NCI-H69 (cell line): ENCODE data around the gene LRWD1.
"Not testable (repeated sequence)": the region's sequence is repeated elsewhere in the genome, so short reads cannot be mapped to it uniquely, and the experiment has no call there.

ENCODE experiments used
- DNase-seq: peaks from one replicate; lab custom pipeline; 2025; lab: John Stamatoyannopoulos, UW

LRWD1 gene

GRCh38 chr7:102444961-102445673 is 19.7 kb upstream of the LRWD1 start:
- no peak for DNase-seq

DNA sequence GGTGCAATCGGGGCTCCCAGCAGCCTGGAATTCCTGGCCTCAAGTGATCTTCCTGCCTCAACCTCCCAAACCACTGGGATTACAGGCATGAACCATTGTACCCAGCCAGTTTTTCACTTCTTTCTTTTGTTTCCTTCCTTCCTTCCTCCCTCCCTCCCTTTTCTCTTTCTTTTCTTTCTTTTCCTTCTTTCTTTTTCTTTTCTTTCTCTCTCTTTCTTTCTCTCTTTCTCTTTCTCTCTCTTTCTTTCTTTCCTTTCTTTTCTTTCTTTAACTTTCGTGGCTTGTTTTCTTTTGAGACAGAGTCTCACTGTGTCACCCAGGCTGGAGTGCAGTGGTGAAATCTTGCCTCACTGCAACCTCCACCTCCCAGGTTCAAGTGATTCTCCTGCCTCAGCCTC is 19.1 kb upstream of the LRWD1 start:
- DNase-seq: no peak

GRCh38 chr7:102446387-102447156 is 18.2 kb upstream of the LRWD1 start:
- DNase-seq: no peak

- no peak for DNase-seq
Observed at GRCh38 chr7:102447311-102447710, 17.5 kb upstream of the LRWD1 start.

- no peak for DNase-seq
Observed at GRCh38 chr7:102449136-102449535, 15.6 kb upstream of the LRWD1 start.

DNA sequence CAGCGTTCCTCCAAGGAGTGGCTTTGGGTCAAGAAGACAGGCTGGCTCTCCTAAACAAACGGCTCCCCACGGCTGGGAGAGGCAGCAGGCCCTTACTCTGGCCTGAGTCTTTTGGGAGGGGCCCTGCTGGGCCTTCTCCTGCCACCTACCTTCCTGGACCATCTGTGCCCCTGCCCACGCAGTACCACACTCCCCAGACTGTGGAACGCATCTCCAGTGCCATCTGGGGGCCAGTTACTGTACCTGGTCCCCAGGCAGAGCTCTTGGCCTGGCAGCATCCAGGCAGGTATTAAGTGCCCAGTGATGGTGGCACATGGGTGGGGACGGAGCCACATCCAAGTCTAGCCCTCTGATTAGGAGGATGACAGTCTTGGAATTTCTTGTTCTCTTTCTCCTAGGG is 14.5 kb upstream of the LRWD1 start:
- DNase-seq: peak; percentile 59

DNA sequence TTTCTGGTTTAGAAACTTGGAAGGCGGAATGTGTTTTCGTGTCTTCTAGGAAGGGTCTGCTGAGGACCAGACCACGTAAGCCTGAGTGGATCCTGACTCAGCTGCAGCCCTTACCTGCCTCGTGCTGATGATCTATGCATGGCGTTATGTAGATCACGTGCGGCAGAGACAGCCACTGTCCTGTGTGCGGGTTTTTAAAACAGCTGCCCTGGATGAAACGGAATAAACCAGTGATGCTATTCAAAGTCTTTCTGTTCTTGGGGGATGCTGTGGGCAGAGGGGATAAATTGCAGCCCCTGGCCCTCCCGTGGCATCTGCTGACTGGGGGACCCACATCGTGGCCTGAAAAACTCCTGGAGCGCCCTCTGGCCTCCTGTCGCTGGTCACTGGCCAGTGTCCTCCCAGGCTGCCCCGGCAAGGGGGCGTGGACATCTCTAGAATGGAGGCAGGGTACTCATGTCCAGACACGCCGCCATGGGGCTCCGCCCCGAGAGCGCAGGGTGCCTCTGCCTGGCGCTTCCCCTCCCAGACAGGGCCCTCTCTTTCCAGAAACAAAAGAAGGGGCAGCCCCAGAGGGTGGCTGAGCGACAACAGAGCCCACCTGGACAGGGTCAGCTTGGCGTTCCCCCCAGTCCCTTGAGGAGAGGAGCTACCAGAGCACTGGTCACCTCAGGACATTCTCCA is 13.3 kb upstream of the LRWD1 start:
- peak; percentile 86 for DNase-seq

DNA sequence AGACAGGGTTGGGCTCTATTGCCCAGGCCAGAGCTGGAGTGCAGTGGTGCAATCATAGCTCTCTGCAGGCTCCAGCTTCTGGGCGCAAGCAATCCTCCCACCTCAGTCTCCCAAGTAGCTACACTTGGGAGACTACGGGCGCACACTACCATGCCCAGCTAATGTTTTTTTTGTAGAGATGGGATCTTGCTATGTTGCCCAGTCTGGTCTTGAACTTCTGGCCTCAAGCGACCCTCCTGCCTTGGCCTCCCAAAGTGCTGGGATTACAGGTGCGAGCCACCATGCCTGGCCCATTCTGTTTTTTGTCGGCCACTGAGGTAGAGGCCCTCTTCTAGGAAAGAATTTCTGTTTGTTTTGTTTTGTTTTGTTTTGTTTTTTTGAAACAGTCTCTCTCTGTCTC is 12.3 kb upstream of the LRWD1 start:
- no peak for DNase-seq

- no peak for DNase-seq
Observed at GRCh38 chr7:102453319-102453718, 11.5 kb upstream of the LRWD1 start.

DNA sequence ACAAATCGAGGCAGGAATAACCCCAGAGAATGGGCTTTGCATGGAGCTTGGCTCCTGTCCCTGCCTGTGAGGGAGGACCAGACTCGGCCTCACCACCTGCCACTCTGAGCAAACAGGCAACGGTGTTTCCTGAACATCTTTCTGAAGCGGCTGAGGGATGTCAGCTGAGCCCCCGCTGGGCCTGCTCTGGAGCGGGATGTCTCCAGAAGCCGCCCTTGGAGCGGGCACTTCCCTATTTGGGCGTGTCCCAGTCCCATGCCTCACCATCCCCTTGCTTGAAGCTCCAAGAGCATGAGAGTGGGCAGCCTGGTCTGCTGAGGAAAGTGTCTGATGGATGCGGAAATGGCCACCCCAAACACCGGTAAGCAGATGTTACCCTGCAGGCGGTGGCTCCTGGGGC is 10.3 kb upstream of the LRWD1 start:
- DNase-seq: peak; percentile 85

DNA sequence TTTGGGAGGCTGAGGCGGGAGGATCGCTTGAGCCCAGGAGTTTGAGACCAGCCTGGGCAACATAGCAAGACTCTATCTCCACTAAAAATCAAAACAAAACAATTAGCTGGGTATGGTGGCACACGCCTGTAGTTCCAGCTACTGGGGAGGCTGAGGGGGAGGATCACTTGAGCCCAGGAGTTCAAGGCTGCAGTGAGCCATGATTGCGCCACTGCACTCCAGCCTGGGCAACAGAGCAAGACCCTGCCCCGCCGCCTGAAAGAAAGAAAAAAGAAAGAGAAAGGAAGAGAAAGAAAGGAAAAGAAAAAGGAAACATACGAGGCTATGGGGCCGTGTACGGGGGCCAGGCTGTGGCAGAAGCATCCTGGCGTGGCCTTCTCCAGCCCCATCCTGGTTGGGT is 9.9 kb upstream of the LRWD1 start:
- not testable (repeated sequence) for DNase-seq

DNA sequence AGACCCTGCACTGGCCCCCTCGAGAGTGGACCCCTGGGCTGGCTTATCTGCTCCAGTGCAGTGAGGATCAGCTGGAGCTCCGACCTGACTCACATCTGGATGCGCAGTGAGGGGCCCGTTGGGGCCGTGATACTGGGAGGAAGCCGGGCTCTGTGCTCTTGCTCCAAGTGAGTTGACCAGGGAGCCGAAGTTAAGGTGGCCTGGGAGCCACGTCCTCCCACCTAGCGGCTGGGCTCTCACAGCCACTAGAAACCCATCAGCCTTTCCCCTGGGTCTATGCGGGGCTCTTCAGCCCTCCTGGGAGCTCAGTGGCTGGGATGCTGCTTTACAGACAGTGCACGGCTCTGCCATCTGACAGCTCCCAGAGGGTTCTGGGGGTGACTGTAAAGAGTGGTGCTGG is 9.2 kb upstream of the LRWD1 start:
- DNase-seq: no peak

- peak; percentile 38 for DNase-seq
Observed at GRCh38 chr7:102456327-102456726, 8.5 kb upstream of the LRWD1 start.

- no peak for DNase-seq
Observed at GRCh38 chr7:102457352-102457924, 7.3 kb upstream of the LRWD1 start.

GRCh38 chr7:102459221-102459844 is 5.5 kb upstream of the LRWD1 start:
- DNase-seq: no peak

- no peak for DNase-seq
Observed at GRCh38 chr7:102460467-102460866, 4.3 kb upstream of the LRWD1 start.

GRCh38 chr7:102463841-102464576 is 775 bp upstream of the LRWD1 start:
- peak; percentile 39 for DNase-seq

DNA sequence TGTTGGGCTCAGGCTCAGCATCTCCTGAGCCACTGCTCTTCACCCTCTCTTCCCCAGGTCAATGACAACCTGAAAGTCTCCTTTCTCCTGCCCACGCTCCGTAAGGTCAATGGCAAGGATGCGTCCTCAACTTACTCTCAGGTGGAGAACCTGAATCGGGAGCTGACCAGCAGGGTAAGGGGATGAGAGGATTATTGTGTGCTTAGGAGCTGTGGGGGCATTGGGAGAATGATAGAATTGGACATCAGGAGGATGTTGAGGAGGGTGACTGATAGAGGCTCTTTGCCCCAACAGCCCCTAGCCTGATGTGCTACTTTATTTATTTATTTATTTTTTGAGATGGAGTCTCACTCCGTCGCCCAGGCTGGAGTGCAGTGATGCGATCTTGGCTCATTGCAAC is 1.3 kb downstream of the LRWD1 start:
- no peak for DNase-seq

DNA sequence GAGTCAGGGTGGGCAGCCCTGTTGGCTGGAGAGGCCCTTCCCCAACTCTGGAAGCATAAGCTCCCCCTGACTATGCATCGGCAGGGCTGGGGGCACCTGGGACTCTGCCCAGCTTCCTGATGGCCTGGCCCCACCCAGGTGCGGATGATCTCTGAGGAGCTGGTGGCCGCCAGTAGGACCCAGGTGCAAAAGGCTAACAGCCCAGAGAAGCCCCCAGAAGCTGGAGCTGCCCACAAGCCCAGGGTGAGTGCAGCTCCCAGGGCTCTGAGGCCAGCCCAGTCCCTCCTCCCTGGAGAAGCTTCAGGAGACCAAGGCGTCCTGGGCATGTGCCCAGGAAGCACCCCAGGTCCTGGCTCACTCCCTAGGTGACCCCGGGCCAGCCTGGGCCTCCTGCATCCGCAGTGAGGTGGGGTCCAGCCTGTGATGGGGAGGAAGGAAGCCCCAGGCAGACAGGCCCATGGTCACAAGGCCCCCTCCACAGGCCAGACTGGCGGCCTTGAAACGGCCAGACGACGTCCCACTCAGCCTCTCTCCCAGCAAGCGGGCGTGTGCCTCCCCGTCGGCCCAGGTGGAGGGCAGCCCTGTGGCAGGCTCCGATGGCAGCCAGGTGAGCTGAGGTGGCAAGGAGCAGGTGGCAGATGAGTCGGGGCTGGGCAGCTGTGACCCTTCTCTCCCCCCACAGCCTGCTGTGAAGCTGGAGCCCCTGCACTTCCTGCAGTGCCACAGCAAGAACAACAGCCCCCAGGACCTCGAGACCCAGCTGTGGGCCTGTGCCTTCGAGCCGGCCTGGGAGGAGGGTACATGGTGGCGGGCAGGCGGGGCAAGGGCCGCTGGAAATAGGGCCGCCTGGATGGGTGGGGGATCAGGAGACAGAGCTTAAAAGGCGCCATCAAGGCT is 3.0 kb downstream of the LRWD1 start:
- no peak for DNase-seq
